ENCODE measurements around the gene TMEM109.
A peak's percentile ranks its signal among the peaks of the same experiment; 100 is the strongest.

Gene TMEM109, protein sequence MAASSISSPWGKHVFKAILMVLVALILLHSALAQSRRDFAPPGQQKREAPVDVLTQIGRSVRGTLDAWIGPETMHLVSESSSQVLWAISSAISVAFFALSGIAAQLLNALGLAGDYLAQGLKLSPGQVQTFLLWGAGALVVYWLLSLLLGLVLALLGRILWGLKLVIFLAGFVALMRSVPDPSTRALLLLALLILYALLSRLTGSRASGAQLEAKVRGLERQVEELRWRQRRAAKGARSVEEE

DNA sequence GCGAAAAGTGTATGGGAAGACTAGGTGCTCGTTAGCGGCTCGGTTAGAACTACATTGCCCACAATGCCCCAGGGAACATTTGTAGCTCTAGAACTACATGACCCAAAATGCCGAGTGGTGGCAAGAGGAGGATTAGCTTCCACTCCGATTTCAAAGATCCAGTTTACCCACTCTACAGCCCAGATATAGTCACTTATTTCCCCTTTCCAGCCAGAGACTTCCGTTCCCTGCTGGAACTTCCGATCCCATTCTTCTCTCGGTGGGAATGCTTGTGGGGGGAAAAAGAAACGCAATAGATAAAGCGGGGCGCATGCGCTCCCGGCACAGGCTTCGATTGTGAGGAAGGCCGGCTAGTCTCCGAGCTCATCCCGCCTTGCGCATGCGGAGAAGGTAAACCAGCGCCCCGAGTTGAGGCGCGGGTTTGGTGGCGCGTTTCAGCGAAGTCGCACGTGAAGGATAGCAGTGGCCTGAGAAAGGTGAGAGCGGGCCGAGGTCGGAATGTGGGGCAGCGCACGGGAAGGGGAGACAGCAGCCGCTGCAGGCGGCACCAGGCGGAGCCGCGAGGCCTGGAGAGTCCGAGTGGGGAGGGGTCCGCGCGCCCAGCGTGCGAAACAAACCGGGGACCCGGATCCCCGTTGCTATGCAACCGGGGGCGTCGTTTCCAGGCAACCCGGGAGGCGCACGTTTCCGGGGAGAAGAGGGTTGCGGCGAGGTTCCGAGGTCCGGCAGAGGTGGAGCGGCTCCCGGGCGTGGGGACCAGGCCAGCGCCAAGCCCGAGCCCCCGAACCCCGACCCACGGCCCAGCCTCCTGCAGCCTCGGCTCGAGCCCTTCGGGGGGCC, at the start of gene TMEM109:
Gene TMEM109, plus strand, starts transcription at position 366 of the 840 bp plus-strand sequence. CDS start 5,536 bp downstream, outside the sequence.
- peak; percentile 93 to 97 for DNase-seq

- no peak for DNase-seq
These were observed 49.0 kb upstream of the TMEM109 start for GRCh38 chr11:60864856-60865513.

- no peak for DNase-seq
These were observed 46.8 kb upstream of the TMEM109 start, which contains the start of gene ZP1 for GRCh38 chr11:60866911-60867870. Gene ZP1, plus strand, starts transcription at chr11:60867542. Its CDS starts 20 bp downstream, at chr11:60867562.

DNA sequence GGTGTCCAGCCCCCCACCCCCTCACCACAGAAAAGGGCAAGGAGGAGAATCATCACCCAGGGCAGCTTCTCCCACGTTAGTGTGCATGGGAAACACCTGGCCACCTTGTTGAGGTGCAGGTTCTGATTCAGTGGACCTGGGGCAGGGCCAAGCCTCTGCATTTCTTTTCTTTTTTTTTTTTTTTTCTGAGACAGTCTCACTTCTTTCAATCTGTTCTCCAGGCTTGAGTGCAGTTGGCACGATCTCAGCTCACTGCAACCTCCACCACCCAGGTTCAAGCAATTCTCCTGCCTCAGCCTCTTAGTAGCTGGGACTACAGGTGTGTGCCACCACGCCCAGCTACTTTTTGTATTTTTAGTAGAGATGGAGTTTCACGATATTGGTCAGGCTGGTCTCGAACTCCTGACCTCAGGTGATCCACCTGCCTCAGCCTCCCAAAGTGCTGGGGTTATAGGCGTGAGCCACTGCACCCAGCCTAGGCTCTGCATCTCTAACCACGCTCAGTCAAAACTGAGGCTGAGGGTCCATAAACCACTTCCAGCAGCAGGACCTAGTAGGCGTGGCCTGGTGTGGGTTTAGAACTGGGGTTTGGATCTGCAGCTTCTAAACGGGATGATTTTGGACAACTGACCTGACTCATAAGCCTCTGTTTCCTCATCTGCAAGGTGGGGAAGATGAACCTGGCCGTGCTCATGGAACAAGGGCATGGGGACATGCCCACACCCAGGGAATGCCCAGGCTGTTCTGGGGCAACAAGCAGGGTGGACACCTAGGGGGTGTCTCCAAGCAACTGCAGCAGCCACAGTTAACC, 45.9 kb upstream of the TMEM109 start:
- no peak for DNase-seq

- DNase-seq, result no peak
These were observed 45.1 kb upstream of the TMEM109 start for GRCh38 chr11:60868682-60869450.

- DNase-seq, result no peak
These were observed 44.5 kb upstream of the TMEM109 start for GRCh38 chr11:60869451-60869825.

- DNase-seq, result no peak
These were observed 43.7 kb upstream of the TMEM109 start for GRCh38 chr11:60870276-60870675.

GRCh38 chr11:60870733-60871377, 43.1 kb upstream of the TMEM109 start:
- DNase-seq, result no peak

GRCh38 chr11:60871378-60872061, 42.4 kb upstream of the TMEM109 start:
- no peak for DNase-seq

DNA sequence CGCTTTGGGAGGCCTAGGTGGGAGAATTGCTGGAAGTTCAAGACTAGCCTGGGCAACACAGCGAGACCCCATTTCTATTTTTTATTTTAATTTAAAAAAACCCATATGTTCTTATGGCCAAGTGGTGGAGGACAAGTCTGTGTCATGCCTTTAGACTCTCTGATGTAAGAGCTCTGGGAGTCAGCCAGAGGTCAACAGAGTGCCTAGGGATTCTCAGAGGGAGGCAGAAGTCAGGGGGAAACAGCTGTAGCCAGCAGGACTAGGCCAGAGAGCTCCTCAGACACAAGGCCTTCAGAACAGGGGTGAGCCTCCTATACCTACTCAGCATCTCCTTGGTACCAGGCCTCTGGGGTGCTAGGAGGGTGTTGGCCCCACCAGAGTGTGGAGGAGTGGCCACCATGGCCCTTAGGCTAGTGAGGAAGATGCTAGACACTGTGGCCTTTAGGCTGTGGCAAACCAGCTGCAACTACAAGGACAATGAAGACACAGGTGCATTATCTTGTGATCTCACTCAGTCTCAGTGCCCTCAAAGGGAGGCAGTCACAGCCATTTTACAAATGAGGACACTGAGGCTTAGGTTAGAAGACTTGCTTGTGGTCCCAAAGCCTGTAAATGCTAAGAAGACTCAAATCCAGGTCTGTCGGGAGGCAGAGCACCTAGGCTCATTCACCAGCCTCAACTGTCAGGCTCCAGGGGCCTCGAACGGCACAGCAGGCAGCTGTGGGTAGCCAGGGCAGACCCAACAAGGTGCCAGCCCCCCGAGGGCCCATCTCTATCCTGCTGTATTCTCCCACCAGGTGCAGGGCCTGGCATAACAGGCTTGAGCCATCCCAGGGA, 41.6 kb upstream of the TMEM109 start:
- no peak for DNase-seq

- no peak for DNase-seq
These were observed 40.9 kb upstream of the TMEM109 start for GRCh38 chr11:60872961-60873524.

DNA sequence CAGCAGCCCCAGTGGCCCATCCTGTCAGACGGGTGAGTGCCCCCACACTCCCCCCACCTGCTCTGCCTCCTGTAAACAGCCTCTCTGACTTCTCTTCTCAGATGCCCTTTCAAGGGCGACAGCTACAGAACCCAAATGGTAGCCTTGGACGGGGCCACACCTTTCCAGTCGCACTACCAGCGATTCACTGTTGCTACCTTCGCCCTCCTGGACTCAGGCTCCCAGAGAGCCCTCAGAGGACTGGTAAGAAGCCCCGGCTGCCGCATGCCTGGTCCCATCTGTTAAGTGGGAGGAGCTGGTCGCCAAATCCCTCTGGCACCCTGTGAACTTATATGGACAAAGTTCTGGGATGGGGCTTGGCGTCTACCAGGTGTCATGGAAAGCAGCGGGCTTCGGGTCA, 40.4 kb upstream of the TMEM109 start:
- no peak for DNase-seq

DNA sequence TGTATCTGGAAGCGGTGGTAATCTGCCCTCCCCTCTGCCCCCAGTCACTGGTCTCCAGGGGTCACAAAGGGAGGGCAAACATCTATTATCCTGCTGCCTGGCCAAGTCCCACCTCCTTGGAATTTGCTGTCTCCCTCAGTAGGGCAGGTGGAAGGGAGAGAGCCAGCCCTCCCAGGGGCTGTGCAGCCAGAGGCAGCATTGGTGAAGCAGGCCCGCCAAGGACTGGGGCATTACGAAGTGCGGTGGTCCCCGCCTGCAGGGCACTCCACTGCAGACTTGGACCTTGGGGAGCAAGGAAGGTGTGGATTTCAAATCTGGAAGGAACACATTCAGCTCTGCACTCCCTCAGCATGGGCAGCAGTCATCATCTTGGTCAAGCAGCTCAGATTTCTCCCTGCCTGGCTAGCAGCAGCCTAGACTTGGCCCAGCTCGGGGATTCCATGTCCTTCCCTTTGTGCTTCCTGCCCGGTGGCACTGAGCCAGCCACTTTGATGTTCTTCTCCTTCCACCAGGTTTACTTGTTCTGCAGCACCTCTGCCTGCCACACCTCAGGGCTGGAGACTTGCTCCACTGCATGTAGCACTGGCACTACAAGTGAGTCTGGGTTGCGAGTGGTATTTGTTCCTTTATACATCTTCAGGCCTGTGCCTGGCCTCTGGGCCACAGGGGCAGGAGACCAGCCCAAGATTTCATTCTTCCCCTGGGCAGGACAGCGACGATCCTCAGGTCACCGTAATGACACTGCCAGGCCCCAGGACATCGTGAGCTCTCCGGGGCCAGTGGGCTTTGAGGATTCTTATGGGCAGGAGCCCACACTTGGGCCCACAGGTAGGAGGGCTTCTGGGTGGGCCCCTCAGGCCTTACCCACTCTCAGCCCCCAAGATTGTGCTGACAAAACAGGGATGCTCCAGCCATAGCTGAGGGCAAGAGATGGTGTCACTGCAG, 39.3 kb upstream of the TMEM109 start:
- no peak for DNase-seq

DNA sequence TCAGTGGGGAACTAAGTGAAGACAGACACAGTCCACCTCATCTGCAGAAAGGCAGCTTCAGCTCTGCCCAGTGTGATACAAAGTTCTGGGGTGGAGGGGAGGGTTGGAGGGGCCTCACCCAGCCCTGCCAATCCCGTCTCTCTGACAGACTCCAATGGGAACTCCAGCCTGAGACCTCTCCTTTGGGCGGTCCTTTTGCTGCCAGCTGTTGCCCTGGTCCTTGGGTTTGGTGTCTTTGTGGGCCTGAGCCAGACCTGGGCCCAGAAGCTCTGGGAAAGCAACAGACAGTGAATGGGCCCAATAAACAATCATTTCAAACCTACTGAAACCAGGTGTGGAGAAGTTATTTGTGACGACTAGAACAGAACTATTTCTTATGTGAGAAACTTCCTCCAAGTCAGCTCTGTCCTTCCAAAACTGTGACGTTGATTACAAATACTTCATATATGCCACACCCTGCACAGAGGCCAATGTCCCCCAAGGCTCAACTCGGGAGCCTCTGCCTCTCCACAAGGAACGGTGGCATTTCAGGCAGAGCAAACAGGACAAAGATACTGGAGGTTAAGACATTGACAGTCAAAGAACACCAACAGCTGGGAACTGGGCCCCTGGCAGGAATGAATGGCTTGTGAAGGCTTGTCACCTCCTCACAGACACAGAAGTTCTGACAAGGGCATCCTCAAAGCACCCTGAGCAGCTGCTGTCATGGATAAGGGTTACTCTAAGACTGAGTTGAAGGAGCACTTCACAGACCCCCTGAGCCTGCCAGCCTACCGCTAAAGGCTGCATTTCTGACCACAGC, 38.4 kb upstream of the TMEM109 start:
- DNase-seq, result no peak

- no peak for DNase-seq
These were observed 37.8 kb upstream of the TMEM109 start for GRCh38 chr11:60876168-60876485.
